Measurements from ENCODE around the gene CDC42BPA. TPM values are rescaled to one million over a fixed set of nuclear protein-coding genes. Genes with fewer than 3 reads are reported as not detected.

CDC42BPA gene
- total RNA-seq, 1 experiment from 2014 or later, result 30.1 TPM

DNA sequence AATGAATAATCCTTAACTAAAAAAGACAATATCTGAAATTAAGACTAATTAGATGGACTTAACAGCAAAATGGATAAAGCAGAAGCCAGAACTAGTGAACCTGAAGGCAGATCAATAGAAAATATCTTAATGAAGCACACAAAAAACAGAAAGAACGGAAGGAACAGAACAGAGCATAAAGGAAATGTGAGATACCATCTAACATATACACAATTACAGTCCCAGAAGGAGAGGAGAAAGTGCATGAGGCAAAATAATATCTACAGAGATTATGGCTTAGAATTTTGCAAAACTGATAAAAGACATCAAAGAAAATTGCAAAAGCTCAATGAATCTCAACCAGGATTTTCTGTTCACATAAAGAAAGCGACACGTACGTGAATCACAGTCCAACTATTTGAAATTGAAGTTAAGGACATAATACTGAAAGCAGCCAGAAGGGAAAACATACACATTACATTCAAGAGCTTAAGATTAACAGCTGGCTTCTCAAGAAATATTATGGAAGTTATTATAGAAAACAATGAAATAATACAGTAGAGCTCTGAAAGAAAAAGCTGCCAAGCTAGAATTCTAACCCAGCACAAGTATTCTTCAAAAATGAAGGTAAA is 182.0 kb downstream of the CDC42BPA start:
- Histone ChIP-seq H3K4me2 (ENCODE audit: insufficient read depth, insufficient read length, low read length) (no peak overlapping the region), H4K5ac (ENCODE audit: insufficient read length, low read depth, low read length) (no peak overlapping the region), H3K4ac (ENCODE audit: low read depth, low read length) (no peak overlapping the region), H3K23me2 (ENCODE audit: insufficient read length, low read depth, low read length, poor library complexity, severe bottlenecking) (no peaks in the 10 kb centered on the region), H4K91ac (ENCODE audit: insufficient read length, low read depth, low read length) (no peak overlapping the region), H3K56ac (ENCODE audit: insufficient read length, low read depth, low read length) (no peak overlapping the region), H2BK12ac (ENCODE audit: insufficient read length, low read depth, low read length) (no peak overlapping the region), H3K23ac (ENCODE audit: insufficient read length, low read depth, low read length) (no peak overlapping the region), H3K9me3 (ENCODE audit: control insufficient read depth, low read depth, low read length) (no peaks in the 10 kb centered on the region), H3K27ac (ENCODE audit: insufficient read length, low read depth, low read length) (no peak overlapping the region), H3K4me1 (ENCODE audit: insufficient read depth, low read length) (peaks cover 6% of the 10 kb centered on the region; the same call in 1 of the 2 replicates), H2AFZ (ENCODE audit: low read length) (no peak overlapping the region), H2BK15ac (ENCODE audit: low read depth, low read length) (no peak overlapping the region), H3K18ac (ENCODE audit: insufficient read length, low read depth, low read length) (no peak overlapping the region), H3K27me3 (ENCODE audit: insufficient read depth, low read length) (no peaks in the 10 kb centered on the region), H3K79me1 (ENCODE audit: insufficient read depth, low read depth, low read length, poor library complexity, severe bottlenecking) (no peaks in the 10 kb centered on the region), H3K14ac (ENCODE audit: insufficient read depth, low read length) (no peak overlapping the region), H3K9ac (ENCODE audit: extremely low read depth, insufficient read length, low read length) (no peak overlapping the region), H2BK5ac (ENCODE audit: insufficient read length, low read length) (no peak overlapping the region), H2BK120ac (ENCODE audit: low read depth, low read length, poor library complexity, severe bottlenecking) (no peak overlapping the region), H2AK5ac (ENCODE audit: insufficient read length, low read length) (no peak overlapping the region), H2BK20ac (ENCODE audit: low read depth, low read length, poor library complexity, severe bottlenecking) (no peak overlapping the region), H4K20me1 (ENCODE audit: control insufficient read depth, insufficient read depth, insufficient read length) (no peaks in the 10 kb centered on the region), H4K8ac (replicated peaks; ENCODE audit: insufficient read length, low read depth, low read length) (no peak overlapping the region), H3T11ph (ENCODE audit: low read length) (no peak overlapping the region), H3K79me2 (ENCODE audit: insufficient read depth, low read length) (no peaks in the 10 kb centered on the region)
- DNase-seq, result no peak
- TF ChIP-seq, protein P1, sequence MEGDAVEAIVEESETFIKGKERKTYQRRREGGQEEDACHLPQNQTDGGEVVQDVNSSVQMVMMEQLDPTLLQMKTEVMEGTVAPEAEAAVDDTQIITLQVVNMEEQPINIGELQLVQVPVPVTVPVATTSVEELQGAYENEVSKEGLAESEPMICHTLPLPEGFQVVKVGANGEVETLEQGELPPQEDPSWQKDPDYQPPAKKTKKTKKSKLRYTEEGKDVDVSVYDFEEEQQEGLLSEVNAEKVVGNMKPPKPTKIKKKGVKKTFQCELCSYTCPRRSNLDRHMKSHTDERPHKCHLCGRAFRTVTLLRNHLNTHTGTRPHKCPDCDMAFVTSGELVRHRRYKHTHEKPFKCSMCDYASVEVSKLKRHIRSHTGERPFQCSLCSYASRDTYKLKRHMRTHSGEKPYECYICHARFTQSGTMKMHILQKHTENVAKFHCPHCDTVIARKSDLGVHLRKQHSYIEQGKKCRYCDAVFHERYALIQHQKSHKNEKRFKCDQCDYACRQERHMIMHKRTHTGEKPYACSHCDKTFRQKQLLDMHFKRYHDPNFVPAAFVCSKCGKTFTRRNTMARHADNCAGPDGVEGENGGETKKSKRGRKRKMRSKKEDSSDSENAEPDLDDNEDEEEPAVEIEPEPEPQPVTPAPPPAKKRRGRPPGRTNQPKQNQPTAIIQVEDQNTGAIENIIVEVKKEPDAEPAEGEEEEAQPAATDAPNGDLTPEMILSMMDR (conservative IDR thresholded peaks at IDR 0.05), result no peak
- peaks cover 8 to 29% (median 9%) of the 10 kb centered on the region in 3 experiments for H3K36me3 Mint-ChIP-seq (ENCODE audit: insufficient read depth in 1 of 3, low read depth in 3 of 3)
- H3K4me3 Mint-ChIP-seq, result no peak overlapping the region
- no peak overlapping the region for H3K27ac Mint-ChIP-seq
- H3K4me1 Mint-ChIP-seq, result peaks cover 9 to 20% of the 10 kb centered on the region in 2 experiments
- H3K9me3 Mint-ChIP-seq, result peaks cover 0 to 3% of the 10 kb centered on the region in 2 experiments; a peak in 1 of 5 replicates
- no CpG with 5 or more reads among the region's 4 CpGs for WGBS (ENCODE audit: extremely low coverage, insufficient read length, low lambda C conversion rate)
- no peaks in the 10 kb centered on the region for H3K27me3 Mint-ChIP-seq (ENCODE audit: low read depth)

All from H9 (cell line).